ENCODE measurements around the gene DPH3.

Gene DPH3

DNA sequence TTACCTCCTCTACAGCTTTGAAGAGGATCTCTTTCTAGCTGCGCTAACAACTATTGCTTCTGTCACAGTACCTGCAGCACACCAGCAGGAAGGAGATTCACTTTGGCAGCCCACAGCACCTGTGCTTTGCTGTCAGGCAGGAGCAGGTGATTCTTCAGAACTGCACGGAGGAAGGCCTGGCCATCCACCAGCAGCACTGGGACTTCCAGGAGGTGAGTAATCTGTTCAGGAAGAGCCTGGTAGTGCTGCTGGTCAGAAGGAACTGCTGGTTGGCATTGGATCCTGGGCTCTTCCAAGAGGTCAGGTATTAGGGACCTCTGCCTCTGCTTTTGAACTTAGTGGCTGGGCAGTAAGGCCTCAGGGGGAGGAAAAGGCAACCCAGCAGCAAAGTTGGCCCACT, 42.2 kb downstream of the DPH3 start:
- Histone ChIP-seq H3K36me3 (ENCODE audit: insufficient read depth, low read length) (no peaks in the 10 kb centered on the region), H3K27ac (ENCODE audit: low read depth, low read length) (no peak overlapping the region), H3K4me3 (ENCODE audit: low read depth in 1 of 2, low read length in 2 of 2) (no peak overlapping the region), H3K9me3 (ENCODE audit: low read length) (no peaks in the 10 kb centered on the region), H3K9ac (ENCODE audit: low read length) (no peak overlapping the region), H3K27me3 (ENCODE audit: control insufficient read depth in 1 of 2, insufficient read depth in 2 of 2, low read length in 2 of 2) (no peaks in the 10 kb centered on the region), H3K4me1 (ENCODE audit: insufficient read depth, low read length) (no peaks in the 10 kb centered on the region)

GRCh38 chr3:16221990-16222389, 42.8 kb downstream of the DPH3 start:
- H3K9me3 ChIP-seq (ENCODE audit: low read length): no peaks in the 10 kb centered on the region
- H3K4me1 ChIP-seq (ENCODE audit: insufficient read depth, low read length): no peaks in the 10 kb centered on the region
- no peak overlapping the region for H3K4me3 ChIP-seq (ENCODE audit: low read depth in 1 of 2, low read length in 2 of 2)
- H3K36me3 ChIP-seq (ENCODE audit: insufficient read depth, low read length): no peaks in the 10 kb centered on the region
- H3K27ac ChIP-seq (ENCODE audit: low read depth, low read length): no peak overlapping the region
- H3K27me3 ChIP-seq (ENCODE audit: control insufficient read depth in 1 of 2, insufficient read depth in 2 of 2, low read length in 2 of 2): no peaks in the 10 kb centered on the region
- no peak overlapping the region for H3K9ac ChIP-seq (ENCODE audit: low read length)

DNA sequence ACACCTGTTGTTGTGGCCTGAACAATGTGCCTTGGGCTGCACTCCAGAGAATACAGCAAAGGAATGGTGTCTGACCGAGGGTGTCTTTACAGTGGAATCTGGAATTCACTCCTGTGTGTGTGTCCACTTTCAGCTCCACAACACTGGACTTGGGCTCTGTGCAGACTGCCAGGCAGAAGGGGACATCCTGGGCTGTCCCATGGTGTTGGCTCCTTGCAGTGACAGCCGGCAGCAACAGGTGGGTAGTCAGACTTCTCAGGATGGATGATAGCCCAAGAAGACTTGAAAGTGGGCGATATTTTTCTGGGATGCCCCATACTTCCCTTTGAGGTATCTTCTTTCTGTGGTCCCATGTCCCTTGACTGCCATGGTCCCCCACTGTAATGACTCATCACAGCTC, 45.0 kb downstream of the DPH3 start:
- H3K9ac ChIP-seq (ENCODE audit: low read length): no peak overlapping the region
- no peaks in the 10 kb centered on the region for H3K27me3 ChIP-seq (ENCODE audit: control insufficient read depth in 1 of 2, insufficient read depth in 2 of 2, low read length in 2 of 2)
- H3K36me3 ChIP-seq (ENCODE audit: insufficient read depth, low read length): no peaks in the 10 kb centered on the region
- no peak overlapping the region for H3K27ac ChIP-seq (ENCODE audit: low read depth, low read length)
- no peaks in the 10 kb centered on the region for H3K4me1 ChIP-seq (ENCODE audit: insufficient read depth, low read length)
- H3K4me3 ChIP-seq (ENCODE audit: low read depth in 1 of 2, low read length in 2 of 2): no peak overlapping the region
- no peaks in the 10 kb centered on the region for H3K9me3 ChIP-seq (ENCODE audit: low read length)

GRCh38 chr3:16216373-16216935, 48.3 kb downstream of the DPH3 start:
- Histone ChIP-seq H3K4me1 (ENCODE audit: insufficient read depth, low read length) (no peaks in the 10 kb centered on the region), H3K27me3 (ENCODE audit: control insufficient read depth in 1 of 2, insufficient read depth in 2 of 2, low read length in 2 of 2) (no peaks in the 10 kb centered on the region), H3K9ac (ENCODE audit: low read length) (no peak overlapping the region), H3K27ac (ENCODE audit: low read depth, low read length) (no peak overlapping the region), H3K9me3 (ENCODE audit: low read length) (no peaks in the 10 kb centered on the region), H3K36me3 (ENCODE audit: insufficient read depth, low read length) (no peaks in the 10 kb centered on the region), H3K4me3 (ENCODE audit: low read depth in 1 of 2, low read length in 2 of 2) (no peak overlapping the region)

DNA sequence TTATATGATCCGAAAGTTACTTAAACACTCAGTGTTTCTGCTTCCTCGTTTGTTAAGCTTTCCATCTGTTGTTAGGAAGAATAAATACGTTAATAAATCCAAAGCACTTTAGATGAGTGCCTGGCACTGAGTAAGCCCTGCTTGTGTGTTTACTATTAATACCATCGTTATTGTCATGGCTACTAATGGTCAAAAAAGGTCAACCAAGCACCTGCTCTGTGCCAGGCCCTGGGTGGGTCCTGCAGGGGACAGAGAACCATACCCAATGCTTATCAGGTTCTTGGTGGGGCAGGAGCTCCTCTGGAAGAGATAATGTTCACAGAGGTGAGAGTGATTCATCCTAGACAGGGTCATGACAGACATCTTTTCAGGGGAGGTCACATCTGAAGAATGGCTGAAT, 50.4 kb downstream of the DPH3 start:
- Histone ChIP-seq H3K36me3 (ENCODE audit: insufficient read depth, low read length) (no peaks in the 10 kb centered on the region), H3K4me3 (ENCODE audit: low read depth in 1 of 2, low read length in 2 of 2) (no peak overlapping the region), H3K4me1 (ENCODE audit: insufficient read depth, low read length) (no peaks in the 10 kb centered on the region), H3K27ac (ENCODE audit: low read depth, low read length) (no peak overlapping the region), H3K27me3 (ENCODE audit: control insufficient read depth in 1 of 2, insufficient read depth in 2 of 2, low read length in 2 of 2) (no peaks in the 10 kb centered on the region), H3K9me3 (ENCODE audit: low read length) (no peaks in the 10 kb centered on the region), H3K9ac (ENCODE audit: low read length) (no peak overlapping the region)

GRCh38 chr3:16211176-16211904, 53.4 kb downstream of the DPH3 start:
- no peak overlapping the region for H3K27ac ChIP-seq (ENCODE audit: low read depth, low read length)
- no peak overlapping the region for H3K4me3 ChIP-seq (ENCODE audit: low read depth in 1 of 2, low read length in 2 of 2)
- no peaks in the 10 kb centered on the region for H3K9me3 ChIP-seq (ENCODE audit: low read length)
- no peak overlapping the region for H3K9ac ChIP-seq (ENCODE audit: low read length)
- H3K4me1 ChIP-seq (ENCODE audit: insufficient read depth, low read length): no peaks in the 10 kb centered on the region
- no peaks in the 10 kb centered on the region for H3K27me3 ChIP-seq (ENCODE audit: control insufficient read depth in 1 of 2, insufficient read depth in 2 of 2, low read length in 2 of 2)
- H3K36me3 ChIP-seq (ENCODE audit: insufficient read depth, low read length): no peaks in the 10 kb centered on the region

Measured in muscle layer of colon (tissue), 2 donors.